Testis (tissue), 2 donors: ENCODE results near the gene BMERB1.

Source experiments
- POLR2A ChIP-seq: fragments of 450-650 bp; IDR thresholded peaks from one replicate; pipeline ENCODE4 v1.6.1; 2017; ENCODE audit warnings: antibody characterized with exemption, mild to moderate bottlenecking, moderate library complexity
- TF ChIP-seq, protein P1 (sequence below), 3 experiments: fragments of 450-650 bp in 2 of 3; fragments of 200-600 bp in 1 of 3; sonication (generic) in 1 of 3; IDR thresholded peaks; one replicate each; pipeline ENCODE4 v1.5.1; 2016 to 2019; ENCODE audit warnings: antibody characterized with exemption in 3 of 3, mild to moderate bottlenecking in 2 of 3, moderate library complexity in 1 of 3

DNA sequence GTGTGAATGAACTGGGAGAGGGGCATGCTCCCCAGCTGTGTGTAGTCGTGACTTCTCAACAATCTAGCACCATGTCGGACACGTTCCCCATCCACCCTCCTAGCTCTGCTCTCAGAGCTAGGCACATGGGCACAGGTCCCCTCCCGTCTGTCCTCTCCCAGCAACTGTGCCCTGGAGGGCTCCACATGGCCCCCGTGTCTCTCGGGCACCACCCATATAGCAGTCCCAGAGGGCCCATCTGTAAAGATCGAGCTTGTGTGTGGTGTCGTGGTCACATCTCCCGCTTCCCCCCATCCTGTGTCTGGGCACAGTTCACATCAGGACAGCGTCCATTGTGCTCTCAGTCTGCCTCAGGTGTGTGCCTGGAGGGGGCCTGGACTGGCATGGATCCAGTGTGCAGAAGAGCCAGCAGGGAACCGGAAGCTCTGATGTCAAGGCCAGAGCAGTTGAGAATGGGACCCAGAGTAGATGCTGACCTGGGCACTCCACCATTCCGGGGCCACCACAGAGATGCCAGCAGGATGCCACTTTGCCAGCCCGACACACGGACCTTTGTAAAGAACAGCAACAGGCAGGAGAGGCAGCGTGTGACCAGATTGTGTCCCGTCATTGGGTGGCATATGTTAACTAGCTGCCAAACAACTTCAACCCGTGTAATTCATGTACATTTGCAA lies 152.9 kb downstream of the BMERB1 start:
- TF ChIP-seq POLR2A, result no peak
- TF ChIP-seq, protein P1, sequence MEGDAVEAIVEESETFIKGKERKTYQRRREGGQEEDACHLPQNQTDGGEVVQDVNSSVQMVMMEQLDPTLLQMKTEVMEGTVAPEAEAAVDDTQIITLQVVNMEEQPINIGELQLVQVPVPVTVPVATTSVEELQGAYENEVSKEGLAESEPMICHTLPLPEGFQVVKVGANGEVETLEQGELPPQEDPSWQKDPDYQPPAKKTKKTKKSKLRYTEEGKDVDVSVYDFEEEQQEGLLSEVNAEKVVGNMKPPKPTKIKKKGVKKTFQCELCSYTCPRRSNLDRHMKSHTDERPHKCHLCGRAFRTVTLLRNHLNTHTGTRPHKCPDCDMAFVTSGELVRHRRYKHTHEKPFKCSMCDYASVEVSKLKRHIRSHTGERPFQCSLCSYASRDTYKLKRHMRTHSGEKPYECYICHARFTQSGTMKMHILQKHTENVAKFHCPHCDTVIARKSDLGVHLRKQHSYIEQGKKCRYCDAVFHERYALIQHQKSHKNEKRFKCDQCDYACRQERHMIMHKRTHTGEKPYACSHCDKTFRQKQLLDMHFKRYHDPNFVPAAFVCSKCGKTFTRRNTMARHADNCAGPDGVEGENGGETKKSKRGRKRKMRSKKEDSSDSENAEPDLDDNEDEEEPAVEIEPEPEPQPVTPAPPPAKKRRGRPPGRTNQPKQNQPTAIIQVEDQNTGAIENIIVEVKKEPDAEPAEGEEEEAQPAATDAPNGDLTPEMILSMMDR (IDR thresholded peaks at IDR 0.05), result no peak
